Measurements from ENCODE around the gene DPYSL3.
A peak's percentile ranks its signal among the peaks of the same experiment; 100 is the strongest.

DPYSL3 gene

GRCh38 chr5:147467973-147468508 is 41.8 kb downstream of the DPYSL3 start:
- DNase-seq (ENCODE audit: low spot score), result no peak
- in situ Hi-C loops (cut with MboI; ENCODE audit: low sequenced_read_pairs, unreplicated experiment), result loop anchor here (10.0 kb wide), 1 partner anchor 97 kb away; no protein-coding TSS in a partner anchor
- no peak for TF ChIP-seq CTCF (IDR thresholded peaks at IDR 0.05; ENCODE audit: borderline replicate concordance, control extremely low read depth, extremely low read depth, insufficient read depth, missing control alignments)

GRCh38 chr5:147466360-147466980 is 43.4 kb downstream of the DPYSL3 start:
- TF ChIP-seq CTCF (IDR thresholded peaks at IDR 0.05; ENCODE audit: borderline replicate concordance, control extremely low read depth, extremely low read depth, insufficient read depth, missing control alignments), result no peak
- DNase-seq (ENCODE audit: low spot score), result no peak
- in situ Hi-C loops (cut with MboI; ENCODE audit: low sequenced_read_pairs, unreplicated experiment), result loop anchor here (10.0 kb wide), 1 partner anchor 98 kb away; no protein-coding TSS in a partner anchor

- no peak for DNase-seq (ENCODE audit: low spot score)
- in situ Hi-C loops (cut with MboI; ENCODE audit: low sequenced_read_pairs, unreplicated experiment), result loop anchor here (10.0 kb wide), 1 partner anchor 99 kb away; no protein-coding TSS in a partner anchor
- no peak for TF ChIP-seq CTCF (IDR thresholded peaks at IDR 0.05; ENCODE audit: borderline replicate concordance, control extremely low read depth, extremely low read depth, insufficient read depth, missing control alignments)
Observed at GRCh38 chr5:147465747-147466146, 44.1 kb downstream of the DPYSL3 start.

GRCh38 chr5:147464211-147464610 is 45.7 kb downstream of the DPYSL3 start:
- in situ Hi-C loops (cut with MboI; ENCODE audit: low sequenced_read_pairs, unreplicated experiment), result loop anchor here (10.0 kb wide), 1 partner anchor 101 kb away; no protein-coding TSS in a partner anchor
- TF ChIP-seq CTCF (IDR thresholded peaks at IDR 0.05; ENCODE audit: borderline replicate concordance, control extremely low read depth, extremely low read depth, insufficient read depth, missing control alignments), result no peak
- peak; percentile 23 for DNase-seq (ENCODE audit: low spot score)

GRCh38 chr5:147461915-147462314 is 48.0 kb downstream of the DPYSL3 start:
- no peak for DNase-seq (ENCODE audit: low spot score)
- in situ Hi-C loops (cut with MboI; ENCODE audit: low sequenced_read_pairs, unreplicated experiment), result loop anchor here (10.0 kb wide), 1 partner anchor 103 kb away; no protein-coding TSS in a partner anchor
- TF ChIP-seq CTCF (IDR thresholded peaks at IDR 0.05; ENCODE audit: borderline replicate concordance, control extremely low read depth, extremely low read depth, insufficient read depth, missing control alignments), result no peak

- TF ChIP-seq CTCF (IDR thresholded peaks at IDR 0.05; ENCODE audit: borderline replicate concordance, control extremely low read depth, extremely low read depth, insufficient read depth, missing control alignments), result no peak
- in situ Hi-C loops (cut with MboI; ENCODE audit: low sequenced_read_pairs, unreplicated experiment), result loop anchor here (10.0 kb wide), 1 partner anchor 104 kb away; no protein-coding TSS in a partner anchor
- no peak for DNase-seq (ENCODE audit: low spot score)
Observed at GRCh38 chr5:147460380-147460779, 49.5 kb downstream of the DPYSL3 start.

Data from GM13976 (cell line).